ENCODE data around the gene FOSB.

- TF ChIP-seq HINFP (tag; conservative IDR thresholded peaks at IDR 0.05; ENCODE audit: low read depth) (no peak), E2F6 (IDR thresholded peaks at IDR 0.05; ENCODE audit: borderline replicate concordance in 1 of 2, extremely low read depth in 1 of 2, insufficient read depth in 1 of 2, insufficient read length in 1 of 2, low read depth in 1 of 2, low read length in 1 of 2, poor library complexity in 1 of 2, severe bottlenecking in 1 of 2) (no peak), RCOR1 (IDR thresholded peaks at IDR 0.05; ENCODE audit: borderline replicate concordance in 1 of 2, low read depth in 2 of 2, low read length in 2 of 2) (no peak), RAD21 (CRISPR knock-in tag; conservative IDR thresholded peaks at IDR 0.05 in 1 of 2, IDR thresholded peaks at IDR 0.05 in 1 of 2) (no peak), SP1 (CRISPR knock-in tag; IDR thresholded peaks at IDR 0.05) (no peak), NR3C1 (CRISPR knock-in tag; IDR thresholded peaks at IDR 0.05) (no peak)
Measured at GRCh38 chr19:45463241-45463640, 4.6 kb upstream of the FOSB start.
